DMS114 treated with DMSO at 0.1 percent for 48 hours (cell line): Measurements from ENCODE around the gene MAP2K6.

Experiments used
- DNase-seq: peaks from one replicate; lab custom pipeline; 2025; ENCODE audit not compliant: unreplicated experiment; lab: John Stamatoyannopoulos, UW

The MAP2K6 gene

DNA sequence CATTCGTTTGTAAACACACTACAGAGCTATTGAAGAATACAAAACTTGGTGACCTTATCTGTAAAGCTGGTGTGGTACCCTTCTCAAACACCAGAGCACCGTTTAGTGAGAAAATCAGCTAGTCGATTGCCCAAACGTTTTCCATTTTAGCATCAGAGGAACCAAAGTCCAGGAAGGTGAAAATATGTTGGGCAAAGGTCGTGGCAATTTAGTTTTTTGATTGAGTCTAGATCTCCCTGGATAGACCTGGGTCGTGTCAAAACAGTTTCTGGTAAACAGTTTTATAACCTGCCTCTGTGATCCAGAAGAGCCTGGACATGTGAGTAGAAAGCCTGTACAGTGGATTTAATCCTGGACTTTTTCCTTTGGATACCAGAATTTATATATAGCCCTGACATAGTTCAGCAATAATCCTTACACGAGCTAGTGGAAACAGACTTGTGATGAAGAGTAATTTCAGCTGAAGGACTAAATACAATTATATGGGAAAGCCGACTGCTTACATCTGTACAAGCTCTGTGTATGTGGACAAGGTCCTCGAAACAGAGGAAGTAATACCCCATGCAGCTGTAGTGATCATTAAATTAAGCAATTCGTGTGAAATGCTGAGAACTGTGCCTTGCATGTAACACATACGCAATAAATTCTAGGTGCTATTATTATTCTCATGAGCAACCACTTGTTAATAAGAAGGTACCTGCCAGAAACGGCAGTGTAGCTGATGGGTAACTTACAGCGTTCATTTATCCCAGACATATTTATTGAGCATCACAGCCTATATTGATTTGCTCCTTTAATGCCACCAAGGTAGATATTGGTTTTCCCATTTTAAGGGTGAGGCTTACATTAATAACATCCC lies 72.5 kb downstream of the MAP2K6 start:
- no peak for DNase-seq

DNA sequence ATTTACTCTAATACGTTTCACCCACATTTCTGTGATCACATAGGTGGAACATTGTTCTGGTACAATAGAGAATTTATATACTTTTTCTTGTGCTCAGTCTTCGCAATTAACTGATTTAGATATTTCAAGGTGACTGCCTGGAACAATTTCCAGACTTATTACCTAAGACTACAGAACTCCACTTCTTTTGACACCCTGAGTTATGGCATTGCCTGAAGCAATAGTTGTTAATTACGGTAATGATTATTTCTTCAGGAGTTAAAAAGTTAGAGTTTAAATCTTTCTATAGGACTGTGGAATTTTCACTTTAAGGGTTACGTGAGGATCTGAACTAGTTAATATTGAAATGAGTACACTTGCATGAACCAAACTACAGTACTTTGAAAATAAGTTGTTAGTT lies 74.8 kb downstream of the MAP2K6 start:
- DNase-seq, result no peak

DNA sequence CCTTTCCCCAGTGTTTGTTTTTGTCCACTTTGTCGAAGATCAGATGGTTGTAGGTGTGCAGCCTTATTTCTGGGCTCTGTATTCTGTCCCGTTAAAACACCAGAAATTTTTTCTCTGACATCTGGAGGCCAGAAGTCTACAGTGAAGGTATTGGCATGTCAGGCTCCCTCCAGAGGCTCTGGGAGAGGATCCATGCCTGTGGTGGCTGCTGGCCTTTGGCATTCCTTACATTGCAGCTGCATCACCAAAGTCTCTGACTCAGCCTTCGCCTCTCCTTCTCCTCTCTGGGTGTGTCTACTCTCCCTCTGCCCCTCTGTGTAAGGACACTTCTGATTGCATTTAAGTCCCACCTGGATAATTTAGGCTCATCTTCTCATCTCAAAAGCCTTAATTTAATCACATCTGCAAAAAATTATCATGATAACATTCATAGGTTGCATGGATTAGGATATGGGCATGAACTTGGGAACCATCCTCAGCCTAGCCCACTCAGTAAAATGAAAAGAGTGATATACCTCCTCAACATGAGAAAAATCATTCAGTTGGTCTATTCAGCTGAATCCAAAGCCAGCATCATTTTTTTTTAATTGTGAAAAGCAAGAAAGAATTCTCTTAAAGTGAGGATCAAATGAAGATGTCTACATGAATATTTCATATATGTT lies 78.0 kb downstream of the MAP2K6 start:
- no peak for DNase-seq

DNA sequence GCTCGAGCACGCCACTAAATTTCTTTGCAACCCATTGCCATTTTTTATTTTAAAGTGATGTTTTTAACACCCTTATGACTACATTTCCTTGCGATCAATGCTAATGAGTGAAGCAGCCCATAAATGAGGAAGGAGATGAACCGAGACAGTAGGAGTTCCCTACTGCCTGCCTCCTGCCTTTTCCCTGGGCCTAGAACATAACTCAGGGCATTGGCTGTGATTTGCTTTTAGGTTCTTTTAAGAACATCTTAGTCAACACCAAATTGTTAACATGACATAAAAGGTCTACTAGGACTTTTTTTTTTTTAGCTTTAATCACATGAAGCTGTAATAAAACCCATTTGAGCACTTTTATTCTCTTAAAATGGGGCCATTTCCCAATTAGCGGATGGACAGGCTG lies 81.3 kb downstream of the MAP2K6 start:
- DNase-seq, result no peak

DNA sequence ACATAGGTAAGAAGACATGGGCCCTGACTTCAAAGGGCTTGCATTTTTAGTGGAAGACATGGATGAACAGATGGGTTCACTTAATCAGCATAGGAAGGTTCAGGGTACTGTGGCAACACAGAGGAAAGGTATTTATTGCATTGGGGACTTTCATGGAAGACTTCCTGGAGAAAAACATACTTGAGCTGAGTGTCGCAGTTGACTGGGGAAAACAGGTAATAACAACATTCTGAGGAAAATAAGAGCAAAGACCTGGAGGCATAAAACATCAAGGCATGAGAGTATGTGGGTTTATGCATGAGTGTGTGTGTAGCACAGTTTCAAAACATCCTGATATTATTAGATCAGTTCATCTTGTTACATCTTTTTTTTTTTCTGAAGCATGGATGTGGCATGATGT lies 82.7 kb downstream of the MAP2K6 start:
- no peak for DNase-seq

DNA sequence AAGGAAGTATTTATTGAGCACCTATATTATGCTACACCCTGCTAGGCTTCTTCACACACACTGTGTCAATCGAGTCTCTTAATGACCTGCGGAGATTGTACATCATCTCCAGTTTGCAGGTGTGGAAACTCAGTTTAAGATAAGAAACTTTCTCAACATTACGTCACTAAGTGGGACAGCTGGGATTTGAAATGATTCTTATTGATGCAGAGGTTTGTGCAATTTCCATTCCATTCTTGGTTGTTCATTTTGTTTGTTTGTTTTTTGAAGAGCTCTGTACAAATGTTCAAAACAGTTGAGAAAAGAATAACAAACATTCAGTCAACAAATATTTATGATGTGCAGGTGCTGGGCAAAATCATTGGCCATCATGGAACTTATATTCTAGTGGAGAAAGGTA lies 84.8 kb downstream of the MAP2K6 start:
- no peak for DNase-seq

DNA sequence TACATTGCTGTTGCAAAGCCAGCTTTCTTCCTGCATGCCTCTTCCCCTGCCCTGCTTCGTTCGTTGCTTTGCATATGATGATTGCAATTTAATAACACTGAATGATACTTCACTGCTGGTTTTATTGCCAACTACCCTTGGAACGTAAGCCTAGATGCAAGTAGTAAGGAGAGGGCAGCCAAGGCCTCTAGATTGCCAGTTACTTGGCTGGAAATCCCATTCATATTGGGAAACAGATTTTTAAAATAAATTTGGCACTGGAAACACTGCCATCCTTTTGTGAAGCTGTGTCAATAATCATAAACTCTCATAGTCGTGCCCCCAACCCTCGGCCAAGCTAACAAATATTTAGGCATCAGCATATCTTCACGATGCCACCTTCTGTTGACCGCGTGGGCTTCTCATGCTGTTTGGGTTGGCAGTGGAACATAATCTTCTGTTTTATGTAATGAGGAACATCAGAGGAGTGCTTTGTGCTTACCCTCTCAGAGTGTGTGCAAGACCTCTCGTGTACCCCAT lies 86.5 kb downstream of the MAP2K6 start:
- DNase-seq, result no peak

DNA sequence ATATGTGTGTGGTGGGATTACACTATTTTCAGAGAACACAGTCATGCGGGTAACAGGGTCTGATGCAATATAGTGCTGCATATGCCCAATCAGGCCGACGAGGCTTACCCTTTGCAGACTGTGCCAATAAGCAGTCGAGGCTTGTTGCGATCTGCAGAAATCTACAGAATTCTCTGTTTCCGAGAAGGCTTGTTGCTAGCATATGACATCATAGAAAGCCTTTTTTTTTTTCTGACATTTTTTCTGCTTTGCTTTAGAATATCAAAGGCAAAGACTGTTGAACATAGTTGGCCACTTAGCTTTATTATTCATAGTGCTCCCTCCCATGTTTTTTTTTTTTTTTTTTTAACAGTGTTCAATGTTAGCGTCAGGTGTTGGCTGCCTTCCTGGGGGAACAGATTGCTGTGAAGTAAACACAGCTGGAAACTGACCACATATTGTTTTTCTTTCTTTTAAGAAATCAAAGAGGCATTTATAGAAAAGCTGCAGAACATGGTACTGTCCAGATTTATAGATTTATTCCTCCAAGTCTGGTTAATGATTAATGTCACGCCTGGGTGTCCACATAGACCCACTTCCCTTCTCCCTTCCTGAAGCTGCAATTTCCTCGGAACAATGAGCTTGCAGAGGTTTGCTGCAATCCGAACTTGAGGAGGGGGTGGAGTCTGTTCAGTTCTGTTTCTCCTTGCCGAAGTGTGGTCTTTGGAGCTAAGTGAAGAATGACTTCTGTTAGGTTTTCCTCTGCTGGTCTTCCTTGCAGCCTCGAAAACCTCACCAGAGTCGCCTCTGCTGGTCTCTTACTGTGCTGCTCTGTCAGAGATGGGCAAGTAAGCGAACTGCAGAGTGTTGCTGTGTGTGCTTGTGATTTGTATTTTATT lies 87.3 kb downstream of the MAP2K6 start:
- no peak for DNase-seq

DNA sequence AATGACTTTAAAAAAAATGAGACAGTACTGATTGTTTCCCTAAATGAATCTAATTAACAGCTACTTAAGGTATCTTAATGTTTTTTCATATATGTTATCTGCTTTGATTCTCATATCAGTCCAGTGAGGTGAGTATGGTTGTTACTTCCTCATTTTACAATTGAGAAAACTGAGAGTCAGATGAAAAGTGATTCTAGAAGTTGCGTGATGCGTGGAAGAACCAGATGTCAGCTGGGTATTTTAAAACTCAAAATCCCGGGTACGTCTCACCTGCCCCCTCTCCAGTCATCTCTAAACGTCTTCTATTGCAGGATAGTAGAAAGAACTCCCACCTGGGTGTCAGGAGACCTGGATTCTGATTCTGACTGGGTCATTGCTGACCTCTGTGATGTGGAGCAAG lies 89.2 kb downstream of the MAP2K6 start:
- DNase-seq, result no peak

DNA sequence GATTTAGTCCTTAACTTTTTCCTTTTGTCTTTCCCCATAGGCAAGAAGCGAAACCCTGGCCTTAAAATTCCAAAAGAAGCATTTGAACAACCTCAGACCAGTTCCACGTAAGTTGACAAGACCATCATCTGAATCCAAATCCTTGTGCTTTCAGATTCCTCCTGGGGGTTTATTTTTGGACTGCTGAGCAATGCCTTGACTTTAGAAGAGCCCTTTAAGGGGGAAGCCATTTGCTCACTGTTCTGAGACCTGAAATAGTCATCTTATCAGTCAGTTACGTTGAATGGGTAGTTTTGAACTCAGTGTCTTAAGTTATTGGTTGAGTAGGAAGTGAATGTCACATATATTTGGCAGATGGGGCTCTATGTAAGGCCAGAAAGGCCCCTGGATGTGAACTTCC lies 91.2 kb downstream of the MAP2K6 start:
- DNase-seq, result no peak

DNA sequence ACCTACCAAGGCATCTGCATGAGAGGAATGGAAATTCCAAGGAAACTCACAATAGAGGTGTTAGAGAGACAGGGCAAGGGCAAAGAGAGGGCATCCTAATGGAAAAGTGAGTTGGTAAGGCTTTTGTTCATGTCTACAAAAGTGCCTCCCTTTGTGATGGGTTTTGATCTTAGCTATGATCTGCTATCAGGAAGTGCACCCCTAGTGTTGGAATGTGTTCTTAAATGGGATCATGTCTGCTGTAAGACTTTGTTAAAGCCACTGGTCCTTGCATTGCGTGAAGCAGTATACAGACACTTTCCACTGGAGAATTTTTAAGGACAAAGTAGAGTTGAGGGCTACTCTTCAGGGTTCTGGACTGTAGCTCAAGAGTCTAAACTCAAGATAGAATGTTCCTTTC lies 92.0 kb downstream of the MAP2K6 start:
- DNase-seq, result no peak

DNA sequence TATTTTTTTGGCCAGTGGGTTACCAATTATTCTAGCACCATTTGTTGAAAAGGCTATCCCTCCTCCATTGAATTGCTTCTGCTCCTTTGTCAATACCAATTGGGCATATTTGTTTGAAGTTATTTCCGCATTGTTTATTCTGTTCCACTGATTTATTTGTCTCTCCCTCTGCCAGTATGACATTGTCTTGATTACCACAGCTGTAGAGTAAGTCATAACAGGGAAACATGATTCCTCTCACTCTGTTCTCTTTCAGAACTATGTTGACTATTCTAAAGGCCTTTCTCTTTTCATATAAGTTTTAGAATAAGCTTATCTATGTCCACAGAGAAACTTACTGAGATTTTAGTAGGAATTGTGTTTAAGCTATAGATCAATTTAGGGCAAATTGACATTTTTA lies 94.3 kb downstream of the MAP2K6 start:
- no peak for DNase-seq

DNA sequence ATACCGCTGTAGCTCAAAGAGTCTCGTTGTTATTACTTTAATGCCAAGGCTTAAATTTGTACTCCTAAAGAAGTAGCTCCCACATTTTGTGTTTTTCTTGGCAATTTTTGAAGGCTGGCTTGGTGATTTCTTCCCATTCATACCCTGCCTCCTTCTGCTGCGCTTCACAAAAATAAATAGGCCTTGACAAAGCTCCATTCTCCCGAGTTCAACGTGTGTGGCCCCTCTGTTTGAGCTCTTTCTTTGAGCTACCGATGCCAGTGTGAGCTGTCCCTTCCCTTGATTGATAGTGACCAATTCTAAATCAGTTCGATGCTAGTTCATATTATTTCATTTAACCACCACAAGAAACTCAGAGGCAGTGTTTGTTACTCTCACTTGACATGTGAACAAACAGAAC lies 96.8 kb downstream of the MAP2K6 start:
- no peak for DNase-seq

DNA sequence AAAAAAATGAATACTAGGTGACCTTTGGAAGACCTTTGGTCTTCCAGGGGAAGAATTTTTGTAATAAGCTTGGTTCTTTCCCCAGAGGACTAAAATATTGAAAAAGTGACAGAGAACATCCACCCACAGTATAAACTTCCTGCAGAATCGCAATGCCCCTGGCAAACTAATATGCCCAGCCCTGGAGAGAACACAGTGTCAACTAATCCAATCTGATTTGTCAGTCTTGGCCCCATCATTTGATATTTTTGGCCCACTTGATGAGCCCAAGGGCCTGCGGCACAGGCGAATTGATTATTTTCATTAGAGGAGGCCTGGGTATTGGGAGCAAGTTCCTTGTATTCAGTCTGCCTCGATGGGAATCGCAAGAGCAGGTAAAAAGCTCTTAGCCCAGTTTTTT lies 98.4 kb downstream of the MAP2K6 start:
- DNase-seq, result no peak

DNA sequence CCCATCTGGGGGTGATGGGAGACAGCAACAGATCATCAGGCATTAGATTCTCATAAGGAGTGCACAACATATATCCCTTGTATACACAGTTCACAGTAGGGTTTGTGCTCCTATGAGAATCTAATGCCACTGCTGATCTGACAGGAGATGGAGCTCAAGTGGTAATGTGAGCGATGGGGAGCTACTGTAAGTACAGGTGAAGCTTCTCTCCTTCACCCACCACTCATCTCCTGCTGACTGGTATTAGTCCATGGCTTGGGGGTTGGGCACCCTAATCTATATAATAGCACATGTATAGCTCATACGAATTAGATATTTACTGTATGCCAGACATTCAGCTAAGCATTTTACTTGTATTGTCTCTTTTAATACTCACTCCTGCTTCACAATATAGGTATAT lies 101.7 kb downstream of the MAP2K6 start:
- no peak for DNase-seq

DNA sequence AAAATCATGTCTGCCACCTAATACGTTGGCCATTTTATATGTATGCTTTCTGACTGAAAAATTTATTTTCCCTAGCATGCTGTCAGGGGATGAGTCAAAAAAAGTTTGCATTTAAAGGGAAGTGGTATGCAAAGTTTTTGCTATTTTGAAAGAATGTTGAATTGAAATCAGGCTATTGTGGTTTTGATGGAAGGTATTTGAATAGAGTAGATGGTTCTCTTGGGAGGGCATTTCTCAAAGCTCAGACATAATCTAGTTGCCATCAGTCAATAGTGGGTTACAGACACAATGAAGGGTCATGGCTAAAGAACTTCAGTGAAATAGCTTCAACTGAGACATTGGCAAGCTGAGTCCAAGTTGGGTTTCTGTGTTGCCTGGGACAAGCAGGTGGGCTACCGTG lies 102.4 kb downstream of the MAP2K6 start:
- no peak for DNase-seq

DNA sequence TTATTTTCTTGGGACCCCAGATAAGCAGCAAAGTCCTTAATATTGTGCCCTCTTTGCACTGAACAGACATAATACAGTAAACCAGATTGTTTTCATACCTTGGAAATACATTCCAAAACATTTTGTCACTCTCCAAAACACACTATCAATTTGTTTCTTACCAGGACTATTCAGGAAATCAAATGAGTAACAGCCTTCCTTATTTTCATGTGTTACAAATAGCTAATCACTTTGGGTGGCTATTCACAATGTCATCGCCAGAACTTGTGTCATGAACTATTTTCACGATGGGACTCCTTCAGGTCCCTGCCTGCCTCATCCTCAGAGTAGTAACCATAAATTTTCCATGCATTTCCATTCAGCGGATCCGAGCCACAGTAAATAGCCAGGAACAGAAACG lies 104.5 kb downstream of the MAP2K6 start:
- DNase-seq, result no peak

DNA sequence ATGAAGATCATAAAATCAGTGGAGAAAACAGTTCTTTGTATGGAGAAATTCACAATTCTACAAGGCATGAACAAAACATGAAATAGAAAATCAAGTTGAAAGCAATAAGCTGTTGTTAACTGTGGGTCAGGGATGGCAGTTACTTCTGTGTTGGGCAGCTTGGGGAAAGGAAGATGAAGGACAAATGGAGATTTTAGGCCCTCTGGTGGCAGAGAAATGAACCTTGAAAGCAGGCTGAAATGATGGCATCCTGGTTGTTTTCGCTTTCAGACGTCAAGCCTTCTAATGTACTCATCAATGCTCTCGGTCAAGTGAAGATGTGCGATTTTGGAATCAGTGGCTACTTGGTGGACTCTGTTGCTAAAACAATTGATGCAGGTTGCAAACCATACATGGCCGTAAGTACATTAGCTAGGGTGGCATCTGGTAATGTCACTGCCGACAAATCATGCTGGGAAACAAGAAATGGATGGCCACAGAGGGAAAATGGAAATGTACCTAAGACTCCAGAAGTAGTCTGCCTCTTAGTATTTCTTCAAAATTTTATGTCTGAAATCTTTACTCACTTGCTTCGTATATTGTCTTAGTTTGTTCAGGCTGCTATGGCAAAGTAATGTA lies 108.9 kb downstream of the MAP2K6 start:
- peak; percentile 28 for DNase-seq

DNA sequence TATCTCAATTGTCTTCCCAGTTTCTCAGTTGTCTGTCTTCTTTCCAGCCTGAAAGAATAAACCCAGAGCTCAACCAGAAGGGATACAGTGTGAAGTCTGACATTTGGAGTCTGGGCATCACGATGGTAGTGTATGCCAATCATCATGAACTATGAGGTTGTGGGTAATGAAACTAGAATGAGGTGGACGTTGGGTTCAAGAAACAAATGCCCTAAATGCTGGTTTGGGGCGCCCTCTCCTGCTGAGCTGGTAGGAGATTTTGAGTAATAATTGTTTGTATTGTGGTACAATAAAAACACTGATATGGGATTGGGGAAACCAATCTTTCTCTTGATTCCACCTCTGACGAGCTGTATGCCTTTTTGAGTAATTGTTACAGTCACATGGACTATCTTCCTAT lies 110.4 kb downstream of the MAP2K6 start:
- DNase-seq, result no peak

DNA sequence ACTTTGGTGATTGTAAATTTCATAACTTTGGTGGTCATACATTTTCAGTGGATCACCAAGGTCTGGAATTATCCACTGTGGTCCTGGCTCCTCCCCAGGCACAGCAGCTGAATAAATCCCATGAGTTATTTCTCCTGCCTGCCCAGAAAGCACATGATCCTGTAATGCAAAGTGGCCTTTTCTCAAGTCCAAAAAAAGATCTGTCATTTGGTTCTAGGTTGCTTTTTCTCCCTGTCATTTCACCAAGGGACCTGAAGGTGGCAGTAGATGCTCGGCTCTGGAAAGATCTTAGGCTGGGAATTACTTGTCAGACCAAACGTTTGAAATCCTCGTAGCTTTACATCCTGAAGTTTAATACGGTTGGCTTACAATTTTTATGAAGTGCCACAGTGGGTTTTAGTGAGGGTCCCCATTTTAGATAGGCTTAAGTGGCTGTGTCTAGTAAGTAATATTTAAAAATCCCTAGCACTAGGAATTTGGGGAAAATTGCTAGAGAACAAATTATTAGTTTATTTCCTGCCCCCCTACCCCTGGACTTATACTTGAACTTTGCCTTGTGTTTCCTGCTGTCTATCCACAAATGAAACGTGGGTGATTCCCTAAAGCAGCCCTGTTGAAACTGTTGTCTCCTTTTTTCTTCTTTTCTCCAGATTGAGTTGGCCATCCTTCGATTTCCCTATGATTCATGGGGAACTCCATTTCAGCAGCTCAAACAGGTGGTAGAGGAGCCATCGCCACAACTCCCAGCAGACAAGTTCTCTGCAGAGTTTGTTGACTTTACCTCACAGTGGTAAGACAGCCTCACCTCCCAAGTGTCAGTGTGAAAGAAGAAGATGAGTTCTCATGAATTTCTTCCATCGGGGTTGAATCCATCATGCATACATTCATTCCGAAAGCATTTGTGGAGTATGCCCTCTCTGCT lies 111.7 kb downstream of the MAP2K6 start:
- DNase-seq, result peak; percentile 26
